Measurements from ENCODE around the gene FOXL2.

Gene FOXL2

GRCh38 chr3:138946663-138947494 lies at the start of gene FOXL2, which contains the start of gene FOXL2NB:
FOXL2 (minus strand) TSS chr3:138947137; CDS start chr3:138946722, 415 bp downstream.
FOXL2NB (plus strand) TSS chr3:138947217; CDS start chr3:138947365, 148 bp downstream.
- DNase-seq (ENCODE audit: low read depth): no peak

- DNase-seq (ENCODE audit: low read depth): no peak
Observed at GRCh38 chr3:138995706-138996105, 48.8 kb upstream of the FOXL2 start.

- no peak for DNase-seq (ENCODE audit: low read depth)
Observed at GRCh38 chr3:138987181-138987580, 40.2 kb upstream of the FOXL2 start.

- no peak for DNase-seq (ENCODE audit: low read depth)
Observed at GRCh38 chr3:138985932-138986331, 39.0 kb upstream of the FOXL2 start.

GRCh38 chr3:138984816-138985215 lies 37.9 kb upstream of the FOXL2 start:
- no peak for DNase-seq (ENCODE audit: low read depth)

- no peak for DNase-seq (ENCODE audit: low read depth)
Observed at GRCh38 chr3:138976047-138976446, 29.1 kb upstream of the FOXL2 start.

- no peak for DNase-seq (ENCODE audit: low read depth)
Observed at GRCh38 chr3:138975351-138975750, 28.4 kb upstream of the FOXL2 start.

GRCh38 chr3:138974462-138974861 lies 27.5 kb upstream of the FOXL2 start:
- no peak for DNase-seq (ENCODE audit: low read depth)

GRCh38 chr3:138972941-138973340 lies 26.0 kb upstream of the FOXL2 start:
- DNase-seq (ENCODE audit: low read depth): no peak

GRCh38 chr3:138971766-138972320 lies 24.9 kb upstream of the FOXL2 start:
- no peak for DNase-seq (ENCODE audit: low read depth)

GRCh38 chr3:138964923-138965322 lies 18.0 kb upstream of the FOXL2 start:
- no peak for DNase-seq (ENCODE audit: low read depth)

- no peak for DNase-seq (ENCODE audit: low read depth)
Observed at GRCh38 chr3:138964264-138964663, 17.3 kb upstream of the FOXL2 start.

GRCh38 chr3:138962854-138963560 lies 16.1 kb upstream of the FOXL2 start:
- no peak for DNase-seq (ENCODE audit: low read depth)

- DNase-seq (ENCODE audit: low read depth): no peak
Observed at GRCh38 chr3:138960417-138960852, 13.5 kb upstream of the FOXL2 start.

- DNase-seq (ENCODE audit: low read depth): no peak
Observed at GRCh38 chr3:138950701-138951100, 3.8 kb upstream of the FOXL2 start.

GRCh38 chr3:138950006-138950644 lies 3.2 kb upstream of the FOXL2 start:
- DNase-seq (ENCODE audit: low read depth): no peak

- DNase-seq (ENCODE audit: low read depth): no peak
Observed at GRCh38 chr3:138949445-138950005, 2.6 kb upstream of the FOXL2 start.

GRCh38 chr3:138949002-138949418 lies 2.1 kb upstream of the FOXL2 start:
- DNase-seq (ENCODE audit: low read depth): no peak

- no peak for DNase-seq (ENCODE audit: low read depth)
Observed at GRCh38 chr3:138948371-138949001, 1.5 kb upstream of the FOXL2 start.

GRCh38 chr3:138947495-138948121 lies 671 bp upstream of the FOXL2 start:
- no peak for DNase-seq (ENCODE audit: low read depth)
